Activated CD4-positive, alpha-beta T cell treated with anti-CD3 and anti-CD28 coated beads for 36 hours (primary cell): ENCODE measurements around the gene DIDO1. TPM values are rescaled to one million over a fixed set of nuclear protein-coding genes. Genes with fewer than 3 reads are reported as not detected.

Experiments
- ATAC-seq: fragments of 200-7000 bp; cut with Tn5 transposase; one replicate; pipeline ENCODE4 v1.10.0; 2021; ENCODE audit warnings: mild to moderate bottlenecking, moderate library complexity
- CTCF ChIA-PET: fragments of 350-600 bp; sonication (Branson Sonifier 250); formaldehyde crosslinking; loops from one replicate; lab custom pipeline; 2021; ENCODE audit warnings: antibody characterized with exemption; lab: Charles Lee
- POLR2A ChIA-PET: fragments of 350-600 bp; sonication (Branson Sonifier 250); formaldehyde crosslinking; loops from one replicate; lab custom pipeline; 2021; ENCODE audit warnings: antibody characterized with exemption, inconsistent platforms; lab: Charles Lee
- DNase-seq: peaks from one replicate; pipeline ENCODE4 v3.0.0-alpha.2; 2020
- H3K27ac Mint-ChIP-seq: one replicate; pipeline ENCODE4 v1.8.0; 2021; ENCODE audit warnings: mixed read lengths
- H3K27me3 Mint-ChIP-seq: one replicate; pipeline ENCODE4 v1.8.0; 2021; ENCODE audit warnings: mixed read lengths
- H3K36me3 Mint-ChIP-seq: one replicate; pipeline ENCODE4 v1.8.0; 2021; ENCODE audit warnings: low read depth, mixed read lengths
- H3K4me1 Mint-ChIP-seq: one replicate; pipeline ENCODE4 v1.8.0; 2021; ENCODE audit warnings: mixed read lengths
- H3K4me3 Mint-ChIP-seq: one replicate; pipeline ENCODE4 v1.8.0; 2021; ENCODE audit warnings: mild to moderate bottlenecking, moderate library complexity, mixed read lengths
- H3K9me3 Mint-ChIP-seq: one replicate; pipeline ENCODE4 v1.8.0; 2021; ENCODE audit warnings: low read depth, mixed read lengths
- intact Hi-C, 2 experiments: fragments of 100-400 bp; cut with DNase I in 1 of 2; cut with micrococcal nuclease in 1 of 2; formaldehyde crosslinking; loops; one replicate each; pipeline versions ENCODE4 v1.14.2 to v1.15.1; 2022 to 2024; cut with DNase I, micrococcal nuclease
- total RNA-seq, 2 experiments: library from RNA; stranded (reverse); gene quantifications; one replicate each; pipeline ENCODE4 v1.2.3, GENCODE V29; 2021

The DIDO1 gene
- total RNA-seq, 2 experiments from 2014 or later = 43.7 to 49.7 TPM

DNA sequence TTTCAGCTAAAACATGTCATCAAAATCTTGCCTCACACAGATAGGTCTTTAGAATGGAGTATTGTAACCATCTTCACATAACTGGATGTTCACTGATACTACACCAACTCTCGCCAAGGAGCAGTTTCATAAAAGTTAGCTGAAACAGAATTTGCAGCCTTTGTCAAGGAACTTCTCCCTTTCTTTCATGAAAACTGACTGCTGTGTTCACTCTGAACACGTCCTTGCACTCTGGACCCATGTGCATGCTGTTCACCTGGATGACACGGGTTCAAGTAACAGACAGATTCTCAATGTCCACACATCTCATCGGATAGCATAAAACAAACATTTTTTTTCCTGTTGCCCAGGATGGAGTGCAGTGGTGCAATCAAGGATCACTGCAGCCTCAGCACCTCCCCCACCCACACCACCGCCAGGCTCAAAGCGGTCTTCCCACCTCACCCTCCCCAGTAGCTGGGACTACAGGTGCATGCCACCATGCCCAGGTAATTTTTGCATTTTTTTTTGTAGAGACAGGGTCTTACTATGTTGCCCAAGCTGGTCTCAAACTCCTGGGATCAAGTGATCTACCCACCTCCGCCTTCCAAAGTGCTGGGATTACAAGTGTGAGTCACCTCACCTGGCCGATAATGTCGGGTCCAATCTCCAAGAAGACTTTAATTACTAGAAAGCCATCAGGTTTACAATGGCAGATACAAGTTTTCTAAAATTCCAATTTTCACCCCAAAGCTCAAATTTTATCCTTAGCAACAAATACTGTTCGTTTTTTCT is 9.4 kb downstream of the DIDO1 start:
- Mint-ChIP-seq H3K27me3 (no peaks in the 10 kb centered on the region), H3K27ac (peak overlapping the region; percentile 90), H3K36me3 (peaks cover 24% of the 10 kb centered on the region), H3K4me3 (no peak overlapping the region), H3K9me3 (no peaks in the 10 kb centered on the region), H3K4me1 (peaks cover 72% of the 10 kb centered on the region)
- intact Hi-C loops = no loop called here
- ChIA-PET CTCF (interaction anchor here (0.8 to 11.1 kb wide), 8 partner anchors 9 to 42 kb away, joined by 3 to 140 read pairs (median 4); partner anchors contain the start of gene GID8), POLR2A (interaction anchor here (0.7 to 1.1 kb wide), 3 partner anchors 10 to 111 kb away, joined by 3 read pairs; no protein-coding TSS in a partner anchor)
- DNase-seq (no peak), ATAC-seq (no peak)

DNA sequence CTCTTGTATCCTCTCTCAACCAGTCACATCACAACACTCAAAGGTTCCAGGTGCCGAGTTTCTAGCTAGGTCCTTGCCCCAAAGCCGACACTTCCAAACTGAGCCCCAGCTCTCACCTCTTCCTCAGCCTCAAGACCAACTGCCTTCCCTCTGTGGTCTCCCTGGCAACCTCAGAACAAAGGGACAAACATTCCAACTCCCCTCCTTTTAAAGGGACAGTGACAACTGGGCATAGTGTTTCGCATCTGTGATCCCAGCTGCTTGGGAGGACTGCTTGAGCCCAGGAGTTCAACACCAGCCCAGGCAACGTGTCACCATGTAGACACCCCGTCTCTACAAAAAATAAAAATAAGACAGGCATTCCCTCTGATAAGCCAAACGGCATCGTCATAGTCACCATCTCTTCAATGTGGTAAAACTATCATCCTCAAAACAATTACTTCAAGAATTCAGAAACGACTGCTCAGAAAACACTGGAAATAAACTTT is 11.3 kb downstream of the DIDO1 start:
- Mint-ChIP-seq H3K36me3 (peaks cover 40% of the 10 kb centered on the region), H3K9me3 (no peaks in the 10 kb centered on the region), H3K27ac (peak overlapping the region; percentile 67), H3K27me3 (no peaks in the 10 kb centered on the region), H3K4me3 (no peak overlapping the region), H3K4me1 (peaks cover 58% of the 10 kb centered on the region)
- POLR2A ChIA-PET = interaction anchor here (0.7 kb wide), 1 partner anchor 97 kb away, joined by 4 read pairs; no protein-coding TSS in a partner anchor
- ATAC-seq (no peak), DNase-seq (peak; percentile 34)
- CTCF ChIA-PET = interaction anchor here (0.6 to 11.1 kb wide), 2 partner anchors 14 to 57 kb away, joined by 3 to 140 read pairs; no protein-coding TSS in a partner anchor
- intact Hi-C loops = no loop called here

DNA sequence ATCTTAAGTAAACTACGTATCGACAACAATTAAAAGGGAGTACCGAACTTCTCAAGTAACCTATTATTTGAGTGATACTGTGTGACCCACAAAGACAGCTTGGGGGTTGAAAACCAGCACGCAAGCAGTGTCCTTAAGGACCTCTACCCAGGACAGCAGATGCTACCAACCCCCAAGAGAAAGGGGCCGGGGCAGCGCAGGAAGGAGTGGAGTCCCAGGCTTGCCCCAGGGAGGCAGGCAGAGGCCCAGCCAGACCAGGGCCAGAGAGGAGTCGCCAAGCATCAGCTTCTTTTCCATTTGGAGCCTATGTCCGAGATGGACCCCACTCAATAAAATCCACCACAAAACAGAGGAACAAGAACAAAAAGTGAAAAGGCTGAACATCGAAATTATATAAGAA is 11.9 kb downstream of the DIDO1 start:
- H3K9me3 Mint-ChIP-seq = no peaks in the 10 kb centered on the region
- H3K27ac Mint-ChIP-seq = no peak overlapping the region
- ChIA-PET CTCF (interaction anchor here (0.6 to 11.1 kb wide), 3 partner anchors 14 to 106 kb away, joined by 3 to 140 read pairs (median 4); no protein-coding TSS in a partner anchor), POLR2A (interaction anchor here (0.7 kb wide), 1 partner anchor 97 kb away, joined by 4 read pairs; no protein-coding TSS in a partner anchor)
- ATAC-seq = no peak
- H3K27me3 Mint-ChIP-seq = no peaks in the 10 kb centered on the region
- intact Hi-C loops = no loop called here
- no peak for DNase-seq
- peaks cover 45% of the 10 kb centered on the region for H3K36me3 Mint-ChIP-seq
- H3K4me3 Mint-ChIP-seq = no peak overlapping the region
- H3K4me1 Mint-ChIP-seq = peaks cover 54% of the 10 kb centered on the region

DNA sequence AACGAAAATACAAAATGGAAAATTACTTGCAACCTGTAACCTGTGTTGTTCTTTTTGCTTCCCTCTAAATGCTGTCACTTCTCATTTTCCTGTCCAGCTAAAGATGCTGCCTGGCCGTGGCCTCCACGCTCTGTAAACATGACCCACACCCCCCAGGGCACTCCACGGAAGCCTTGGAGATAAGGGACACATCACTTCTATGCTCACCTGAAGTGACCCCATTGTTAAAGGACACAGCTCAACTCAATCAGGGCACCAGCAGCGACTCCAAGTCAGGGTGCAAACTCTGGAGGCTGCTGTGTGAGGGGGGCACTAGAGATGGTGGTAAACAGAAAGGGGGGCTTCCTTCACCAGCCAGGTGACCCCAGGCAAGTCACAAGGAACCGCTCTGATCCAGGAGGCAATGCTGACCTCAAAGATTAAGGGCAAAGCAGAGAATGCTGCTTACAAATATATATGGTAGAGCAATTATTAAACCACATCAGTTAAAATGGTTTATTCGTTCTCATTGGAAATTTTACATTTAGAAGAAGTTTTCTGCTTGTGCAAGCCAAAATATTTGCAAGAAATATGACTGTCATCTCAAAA is 13.2 kb downstream of the DIDO1 start:
- no peak for DNase-seq
- H3K9me3 Mint-ChIP-seq = no peaks in the 10 kb centered on the region
- ChIA-PET POLR2A (no interaction called here), CTCF (interaction anchor here (1.2 to 11.1 kb wide), 4 partner anchors 12 to 105 kb away, joined by 3 to 140 read pairs (median 4); no protein-coding TSS in a partner anchor)
- peaks cover 41% of the 10 kb centered on the region for H3K4me1 Mint-ChIP-seq
- H3K4me3 Mint-ChIP-seq = no peak overlapping the region
- H3K36me3 Mint-ChIP-seq = peaks cover 53% of the 10 kb centered on the region
- ATAC-seq = no peak
- no peaks in the 10 kb centered on the region for H3K27me3 Mint-ChIP-seq
- intact Hi-C loops = no loop called here
- H3K27ac Mint-ChIP-seq = peak overlapping the region; percentile 59

DNA sequence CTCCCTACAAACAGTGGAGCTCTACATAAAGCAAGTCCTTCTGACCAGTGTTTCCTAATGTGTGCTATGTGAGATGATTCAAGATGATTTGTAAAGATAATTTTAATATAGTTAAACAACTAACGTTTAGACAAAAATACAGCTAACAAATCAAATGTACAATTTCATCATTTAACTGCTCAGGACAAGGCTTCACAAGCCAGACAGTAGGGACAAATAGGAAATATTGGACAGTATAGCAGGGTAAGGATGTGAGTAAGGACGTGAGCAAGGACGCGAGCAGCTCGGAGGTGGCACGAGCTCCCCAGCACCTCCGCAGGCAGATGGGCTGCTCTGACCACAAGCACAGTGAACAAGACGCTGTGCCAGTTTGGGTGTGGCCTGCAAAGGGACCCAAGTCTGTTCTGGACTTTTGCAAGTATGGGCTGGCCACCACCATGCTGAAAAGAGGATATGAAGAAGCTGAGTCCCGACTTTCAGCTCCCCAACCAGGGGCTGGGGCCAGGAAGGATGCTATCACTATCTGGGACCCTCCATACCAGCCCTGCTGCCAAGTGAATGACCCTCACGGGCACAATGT is 14.5 kb downstream of the DIDO1 start:
- ChIA-PET CTCF (interaction anchor here (0.8 to 1.6 kb wide), 6 partner anchors 9 to 18 kb away, joined by 3 to 15 read pairs (median 3); no protein-coding TSS in a partner anchor), POLR2A (interaction anchor here (0.8 kb wide), 1 partner anchor 16 kb away, joined by 8 read pairs; no protein-coding TSS in a partner anchor)
- peaks cover 32% of the 10 kb centered on the region for H3K4me1 Mint-ChIP-seq
- DNase-seq (no peak), ATAC-seq (no peak)
- H3K4me3 Mint-ChIP-seq = no peak overlapping the region
- intact Hi-C loops = no loop called here
- H3K9me3 Mint-ChIP-seq = no peaks in the 10 kb centered on the region
- H3K27me3 Mint-ChIP-seq = no peaks in the 10 kb centered on the region
- H3K27ac Mint-ChIP-seq = peak overlapping the region; percentile 31
- H3K36me3 Mint-ChIP-seq = peaks cover 55% of the 10 kb centered on the region

DNA sequence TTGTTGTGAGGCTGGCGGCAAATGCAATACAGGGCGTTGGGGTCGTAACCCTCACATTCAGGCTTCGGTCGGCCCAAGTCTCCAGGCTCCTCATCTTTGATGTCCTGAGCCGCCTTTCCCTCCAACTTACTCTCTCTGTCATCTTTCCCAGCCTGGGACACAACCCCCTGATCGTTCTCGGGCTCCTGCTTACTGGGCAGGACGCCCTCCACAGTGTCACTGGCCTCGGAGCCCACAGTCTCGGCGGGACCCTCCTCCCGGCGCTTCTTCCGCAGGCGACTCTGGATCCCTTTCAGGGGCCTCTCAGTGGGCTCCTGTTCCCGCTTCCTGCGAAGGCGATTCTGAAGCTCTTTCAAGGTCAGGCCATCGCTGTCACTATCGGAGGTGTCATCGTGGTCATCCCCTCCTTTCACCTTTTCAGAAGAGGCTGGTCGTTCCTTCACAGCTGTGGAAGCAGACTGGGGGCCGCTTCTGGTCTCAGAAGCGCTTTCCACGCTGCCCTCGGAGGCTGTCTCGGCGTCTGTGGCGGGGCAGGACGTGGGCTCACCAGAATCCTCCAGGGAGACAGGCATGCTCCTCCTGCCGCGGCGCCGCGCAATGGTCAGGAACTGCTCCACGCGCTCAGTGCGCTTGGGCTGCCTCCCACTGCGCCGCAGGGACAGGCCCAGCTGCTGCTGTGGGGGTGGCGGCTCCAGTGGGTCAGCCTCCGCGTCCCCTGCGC is 15.4 kb downstream of the DIDO1 start:
- no peak overlapping the region for H3K4me3 Mint-ChIP-seq
- no peak overlapping the region for H3K27ac Mint-ChIP-seq
- CTCF ChIA-PET = interaction anchor here (0.8 to 1.6 kb wide), 5 partner anchors 9 to 19 kb away, joined by 3 to 15 read pairs (median 3); no protein-coding TSS in a partner anchor
- no peak for DNase-seq
- H3K36me3 Mint-ChIP-seq = peaks cover 61% of the 10 kb centered on the region
- POLR2A ChIA-PET = no interaction called here
- intact Hi-C loops = no loop called here
- no peaks in the 10 kb centered on the region for H3K27me3 Mint-ChIP-seq
- H3K4me1 Mint-ChIP-seq = peaks cover 25% of the 10 kb centered on the region
- no peak for ATAC-seq
- no peaks in the 10 kb centered on the region for H3K9me3 Mint-ChIP-seq

DNA sequence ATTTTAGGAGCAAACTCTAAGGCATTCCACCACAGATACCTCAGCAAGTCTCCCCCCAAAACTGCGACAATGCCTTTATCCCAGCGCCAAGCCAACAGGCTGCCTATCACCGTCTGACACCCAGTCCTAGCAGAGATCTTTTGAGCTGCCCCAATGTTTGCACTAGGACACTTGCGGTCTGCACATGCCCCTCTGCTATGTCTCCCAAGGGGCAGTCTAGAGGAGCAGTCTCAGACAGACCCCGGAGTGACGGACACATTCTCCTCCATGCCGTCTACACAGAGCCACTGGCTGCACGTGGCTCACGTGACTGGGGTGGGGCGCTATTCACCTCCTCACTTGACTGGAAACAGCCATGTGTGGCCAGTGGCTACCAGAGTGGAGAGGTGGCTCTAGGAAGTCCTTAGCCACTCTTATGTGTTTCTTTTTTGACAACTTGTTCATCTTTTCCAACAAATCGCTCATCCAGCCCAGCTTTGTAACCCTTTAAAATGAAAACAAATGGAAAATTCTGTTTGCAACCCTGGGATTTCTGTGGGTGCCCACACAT is 16.0 kb downstream of the DIDO1 start:
- Mint-ChIP-seq H3K27me3 (no peaks in the 10 kb centered on the region), H3K4me3 (no peak overlapping the region), H3K27ac (no peak overlapping the region), H3K36me3 (peaks cover 67% of the 10 kb centered on the region), H3K4me1 (peaks cover 18% of the 10 kb centered on the region), H3K9me3 (no peaks in the 10 kb centered on the region)
- DNase-seq (no peak), ATAC-seq (no peak)
- intact Hi-C loops = no loop called here
- CTCF ChIA-PET = interaction anchor here (1.0 to 1.6 kb wide), 2 partner anchors 9 to 20 kb away, joined by 3 read pairs; no protein-coding TSS in a partner anchor
- POLR2A ChIA-PET = no interaction called here

DNA sequence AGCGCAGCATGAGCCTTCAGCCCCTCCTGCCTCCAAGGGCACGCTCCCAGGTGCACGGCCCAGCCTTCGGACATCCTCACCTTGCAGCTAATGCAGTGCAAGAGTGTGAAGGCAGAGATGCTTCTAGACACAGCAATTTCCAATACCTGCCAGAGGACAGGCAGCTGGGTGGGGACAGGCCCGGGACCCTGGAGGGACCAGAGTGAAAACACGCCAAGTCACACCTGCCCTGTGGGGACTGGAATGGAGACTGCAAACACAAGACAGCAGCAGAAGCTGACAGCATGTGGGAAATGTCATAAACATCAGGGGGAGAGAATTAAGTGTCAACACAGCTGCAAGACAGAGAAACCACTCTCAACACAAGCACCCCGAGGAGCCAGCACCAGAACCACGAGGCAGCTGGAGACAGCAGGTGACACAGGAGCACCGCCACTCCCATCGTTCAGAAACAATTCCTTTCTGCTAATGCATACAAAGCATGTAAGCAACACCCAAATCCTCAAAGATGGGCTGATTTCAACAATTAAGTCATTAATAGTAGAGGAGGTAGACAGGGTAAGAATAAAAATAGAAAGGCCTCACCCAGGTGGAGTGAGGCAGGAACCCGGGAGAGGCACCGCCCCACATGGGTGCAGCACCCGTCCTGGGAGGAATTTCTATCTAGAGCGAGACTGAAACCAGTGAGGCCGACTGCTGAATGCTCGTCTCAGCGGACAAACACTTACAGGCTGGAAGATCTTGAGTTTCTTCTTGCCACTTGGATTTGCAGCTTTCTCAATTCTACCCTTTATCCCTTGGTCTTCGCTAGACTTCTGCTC is 17.1 kb downstream of the DIDO1 start:
- Mint-ChIP-seq H3K9me3 (no peaks in the 10 kb centered on the region), H3K27me3 (no peaks in the 10 kb centered on the region), H3K4me3 (no peak overlapping the region), H3K4me1 (peaks cover 13% of the 10 kb centered on the region), H3K36me3 (peaks cover 74% of the 10 kb centered on the region), H3K27ac (peak overlapping the region; percentile 29)
- intact Hi-C loops = no loop called here
- ChIA-PET POLR2A (no interaction called here), CTCF (interaction anchor here (0.6 to 3.3 kb wide), 6 partner anchors 9 to 45 kb away, joined by 3 to 60 read pairs (median 4); partner anchors contain the start of gene DIDO1)
- no peak for ATAC-seq
- no peak for DNase-seq

DNA sequence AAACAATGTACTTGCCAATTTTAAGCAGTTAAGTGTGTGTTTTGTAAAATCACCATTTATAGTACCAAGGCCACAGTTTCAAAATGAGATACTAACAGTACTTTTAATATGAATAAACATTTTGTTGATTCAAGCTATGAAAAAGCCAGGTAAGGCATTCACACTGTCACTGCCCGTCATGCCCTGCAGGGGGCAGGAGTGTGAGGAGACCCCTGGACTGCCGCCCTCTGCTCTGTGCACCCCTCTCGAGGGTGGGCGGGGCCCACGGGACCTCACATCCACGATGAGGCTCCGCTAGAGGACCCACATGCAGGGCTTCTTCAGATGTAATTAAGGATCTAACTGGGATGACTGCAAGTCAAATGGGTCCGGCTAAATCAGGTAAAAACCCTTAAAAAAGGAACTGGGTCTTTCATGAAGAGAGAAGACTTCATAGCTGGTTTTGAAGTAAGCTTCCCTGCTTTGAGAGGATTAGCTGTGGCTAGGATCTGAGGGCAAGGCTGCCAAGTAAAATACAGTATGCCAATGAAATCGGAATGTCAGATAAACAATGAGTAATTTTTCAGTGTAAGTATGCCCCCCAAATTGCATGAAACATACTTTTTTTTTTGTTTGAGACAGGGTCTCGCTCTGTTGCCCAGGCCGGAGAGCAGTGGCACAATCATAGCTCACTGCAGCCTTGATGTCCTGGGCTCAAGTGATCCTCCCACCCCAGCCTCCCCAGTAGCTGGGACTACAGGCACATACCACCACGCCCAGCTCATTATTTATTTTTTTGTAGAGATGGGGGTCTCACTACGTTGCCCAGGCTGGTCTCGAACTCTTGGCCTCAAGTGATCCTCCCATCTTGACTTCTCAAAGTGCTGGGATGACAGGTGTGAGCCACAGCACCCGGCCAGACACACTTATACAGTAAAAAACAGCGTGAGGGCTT is 18.7 kb downstream of the DIDO1 start:
- H3K9me3 Mint-ChIP-seq = no peaks in the 10 kb centered on the region
- H3K4me3 Mint-ChIP-seq = no peak overlapping the region
- DNase-seq (peak; percentile 62), ATAC-seq (peak; percentile 76)
- H3K27ac Mint-ChIP-seq = peak overlapping the region; percentile 58
- no peaks in the 10 kb centered on the region for H3K27me3 Mint-ChIP-seq
- ChIA-PET POLR2A (interaction anchor here (0.7 to 1.2 kb wide), 3 partner anchors 27 to 113 kb away, joined by 3 read pairs; partner anchors contain the start of gene GID8), CTCF (interaction anchor here (0.6 to 3.3 kb wide), 16 partner anchors 10 to 578 kb away, joined by 3 to 60 read pairs (median 4); partner anchors contain the start of genes DIDO1 and GID8)
- peaks cover 11% of the 10 kb centered on the region for H3K4me1 Mint-ChIP-seq
- peaks cover 79% of the 10 kb centered on the region for H3K36me3 Mint-ChIP-seq
- intact Hi-C loops = no loop called here
